ENCODE data around the gene MVK. TPM values are rescaled to one million over a fixed set of nuclear protein-coding genes. Genes with fewer than 3 reads are reported as not detected.

MVK gene
- total RNA-seq, 1 donor = 9.7 TPM

- H3K4me3 ChIP-seq (ENCODE audit: low read depth, low read length) = peak overlapping the region; percentile 92
- no peak for TF ChIP-seq CTCF (IDR thresholded peaks at IDR 0.05; ENCODE audit: insufficient read depth, low read length)
- no peak for DNase-seq (ENCODE audit: low read depth)
These were observed 1.7 kb upstream of the MVK start for GRCh38 chr12:109571773-109572505.

- no peak for DNase-seq (ENCODE audit: low read depth)
- peak overlapping the region; percentile 92 for H3K4me3 ChIP-seq (ENCODE audit: low read depth, low read length)
- TF ChIP-seq CTCF (IDR thresholded peaks at IDR 0.05; ENCODE audit: insufficient read depth, low read length) = no peak
These were observed 1.1 kb upstream of the MVK start for GRCh38 chr12:109572506-109572845.

GRCh38 chr12:109573914-109574244 is 285 bp downstream of the MVK start:
- DNase-seq (ENCODE audit: low read depth) = no peak
- peak overlapping the region; percentile 92 for H3K4me3 ChIP-seq (ENCODE audit: low read depth, low read length)
- no peak for TF ChIP-seq CTCF (IDR thresholded peaks at IDR 0.05; ENCODE audit: insufficient read depth, low read length)

GRCh38 chr12:109575683-109576082 is 2.1 kb downstream of the MVK start:
- no peak for TF ChIP-seq CTCF (IDR thresholded peaks at IDR 0.05; ENCODE audit: insufficient read depth, low read length)
- DNase-seq (ENCODE audit: low read depth) = no peak
- H3K4me3 ChIP-seq (ENCODE audit: low read depth, low read length) = no peak overlapping the region

- TF ChIP-seq CTCF (IDR thresholded peaks at IDR 0.05; ENCODE audit: insufficient read depth, low read length) = no peak
- no peak for DNase-seq (ENCODE audit: low read depth)
- H3K4me3 ChIP-seq (ENCODE audit: low read depth, low read length) = no peak overlapping the region
These were observed 3.7 kb downstream of the MVK start for GRCh38 chr12:109577311-109577710.

GRCh38 chr12:109578330-109578927 is 4.8 kb downstream of the MVK start:
- TF ChIP-seq CTCF (IDR thresholded peaks at IDR 0.05; ENCODE audit: insufficient read depth, low read length) = no peak

GRCh38 chr12:109579639-109580038 is 6.0 kb downstream of the MVK start:
- no peak for DNase-seq (ENCODE audit: low read depth)
- TF ChIP-seq CTCF (IDR thresholded peaks at IDR 0.05; ENCODE audit: insufficient read depth, low read length) = no peak
- H3K4me3 ChIP-seq (ENCODE audit: low read depth, low read length) = no peak overlapping the region

More at GRCh38 chr12:109578330-109578927, 4.8 kb downstream of the MVK start:
- no peak overlapping the region for H3K4me3 ChIP-seq (ENCODE audit: low read depth, low read length)
- DNase-seq (ENCODE audit: low read depth) = no peak
